T-helper 2 cell treated with Interferon-gamma antibody and Interleukin-4, amounts not matched to agents 100 ng/mL and 5 ng/mL, for 36 hours (primary cell): Measurements from ENCODE around the gene IGSF21. TPM values are rescaled to one million over a fixed set of nuclear protein-coding genes. Genes with fewer than 3 reads are reported as not detected.
"Not testable (repeated sequence)": the region's sequence is repeated elsewhere in the genome, so short reads cannot be mapped to it uniquely, and the experiment has no call there.

Source experiments
- intact Hi-C: fragments of 100-400 bp; cut with micrococcal nuclease; formaldehyde crosslinking; loops from one replicate; pipeline ENCODE4 v1.15.1; 2023
- total RNA-seq: library from RNA; stranded (reverse); gene quantifications from 2 replicates; pipeline ENCODE4 v1.2.3, GENCODE V29; 2022

IGSF21 gene
- total RNA-seq, 1 donor from 2014 or later = not detected

DNA sequence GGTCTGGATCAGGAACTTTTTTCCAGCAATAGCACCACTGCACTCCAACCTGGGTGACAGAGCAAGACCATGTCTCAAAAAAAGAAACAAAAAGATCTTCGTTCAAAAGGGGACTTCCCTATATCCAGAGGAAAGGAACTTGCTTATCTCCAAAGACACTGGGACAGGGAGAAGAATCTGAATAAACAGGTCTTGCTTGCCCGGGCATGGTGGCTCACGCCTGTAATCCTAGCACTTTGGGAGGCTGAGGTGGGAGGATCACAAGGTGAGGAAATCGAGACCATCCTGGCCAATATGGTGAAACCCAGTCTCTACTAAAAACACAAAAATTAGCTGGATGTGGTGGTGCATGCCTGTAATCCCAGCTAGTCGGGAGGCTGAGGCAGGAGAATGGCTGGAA, 308.5 kb downstream of the IGSF21 start:
- intact Hi-C loops = not testable (repeated sequence)

DNA sequence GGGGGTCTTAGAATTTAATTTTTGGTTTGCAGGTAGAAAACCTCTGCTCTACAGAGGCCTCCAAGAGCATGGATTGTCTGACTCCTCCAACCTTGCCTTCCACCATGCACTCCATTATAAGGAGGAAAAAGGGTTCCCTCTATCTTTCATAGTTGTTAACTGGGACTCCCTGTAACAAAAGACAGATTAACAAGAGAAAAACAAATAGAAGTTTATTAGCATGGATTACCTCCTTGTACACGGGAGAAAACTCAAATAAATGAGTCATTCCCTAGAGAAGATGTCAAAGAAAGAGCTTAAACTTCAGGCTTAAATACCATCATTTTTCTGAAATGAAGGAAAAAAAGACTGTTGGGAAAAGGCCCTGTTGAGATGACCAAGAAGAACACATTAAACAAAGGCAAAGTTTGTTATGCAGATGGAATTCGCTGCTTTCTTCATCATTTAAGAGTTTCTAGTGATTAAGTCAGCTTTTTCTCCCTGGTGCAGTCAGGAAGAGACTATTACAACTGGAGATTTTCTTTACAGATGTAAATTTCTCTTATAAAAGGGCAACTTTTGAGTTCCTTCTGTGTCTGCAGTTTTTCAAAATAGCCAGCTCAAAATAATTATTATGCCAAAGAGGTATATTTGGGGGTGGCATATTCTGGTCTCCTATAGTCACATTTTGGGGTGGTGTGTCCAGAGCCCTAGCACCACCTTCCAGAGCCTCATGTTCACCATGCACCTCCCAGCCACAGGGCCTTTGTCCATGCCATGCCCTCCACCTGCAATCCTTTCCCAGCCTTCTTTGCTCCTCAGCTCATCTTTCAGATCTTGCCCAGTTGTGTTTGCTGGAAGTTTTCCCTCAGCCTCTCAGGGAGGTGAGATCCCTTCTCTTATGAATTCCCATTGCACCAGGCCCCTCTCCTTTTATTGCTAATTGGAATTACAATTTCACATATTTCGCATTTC, 310.0 kb downstream of the IGSF21 start:
- intact Hi-C loops = no loop called here

DNA sequence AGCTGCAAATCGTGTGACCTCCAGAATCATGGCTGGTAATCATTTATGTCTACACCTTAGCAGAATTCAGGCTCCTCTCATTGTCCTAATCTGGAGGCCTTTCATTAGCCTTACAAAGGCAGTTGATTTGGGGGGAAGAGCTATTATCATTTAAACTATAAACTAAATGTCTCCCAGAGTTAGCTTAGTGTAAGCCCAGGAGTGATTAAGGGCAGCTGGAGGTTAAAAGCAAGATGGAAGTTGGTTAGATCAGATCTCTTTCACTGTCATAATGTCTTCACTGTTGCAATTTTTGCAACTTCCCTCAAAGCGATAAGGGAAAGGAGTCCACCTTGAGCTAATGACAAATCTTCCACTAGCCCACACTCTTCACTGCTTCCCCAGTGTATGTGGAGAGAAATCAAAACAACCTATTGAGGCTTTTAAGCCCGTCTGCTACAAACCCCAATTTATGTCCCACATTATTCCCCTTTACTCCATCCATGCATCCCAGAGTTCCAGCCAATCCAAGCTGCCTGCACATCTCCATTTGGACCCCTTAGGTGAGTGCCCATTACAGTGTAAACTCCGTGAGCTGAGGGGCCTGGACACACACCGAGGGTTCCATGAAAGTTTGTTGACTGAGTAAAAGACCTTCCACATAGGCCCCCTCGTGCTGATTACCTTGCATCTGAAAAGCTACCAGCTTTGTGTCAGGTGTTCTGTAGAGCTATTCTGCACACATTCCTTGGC, 311.7 kb downstream of the IGSF21 start:
- intact Hi-C loops = no loop called here

DNA sequence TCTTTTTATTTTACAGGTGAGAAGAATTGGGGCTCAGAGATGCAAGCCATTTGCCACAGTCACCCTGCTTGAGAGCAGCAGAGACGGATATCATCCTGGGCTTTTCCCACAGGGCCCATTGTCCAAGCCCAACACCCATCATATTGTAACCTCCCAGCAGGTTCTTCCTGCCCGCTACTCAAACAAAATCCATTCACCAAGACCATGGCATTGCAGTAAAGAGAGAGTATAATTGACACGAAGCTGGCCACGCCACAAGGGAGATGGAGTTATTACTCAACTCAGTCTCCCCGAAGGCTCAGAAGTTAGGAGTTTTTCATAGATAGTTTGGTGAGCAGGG, 312.2 kb downstream of the IGSF21 start:
- intact Hi-C loops = no loop called here

DNA sequence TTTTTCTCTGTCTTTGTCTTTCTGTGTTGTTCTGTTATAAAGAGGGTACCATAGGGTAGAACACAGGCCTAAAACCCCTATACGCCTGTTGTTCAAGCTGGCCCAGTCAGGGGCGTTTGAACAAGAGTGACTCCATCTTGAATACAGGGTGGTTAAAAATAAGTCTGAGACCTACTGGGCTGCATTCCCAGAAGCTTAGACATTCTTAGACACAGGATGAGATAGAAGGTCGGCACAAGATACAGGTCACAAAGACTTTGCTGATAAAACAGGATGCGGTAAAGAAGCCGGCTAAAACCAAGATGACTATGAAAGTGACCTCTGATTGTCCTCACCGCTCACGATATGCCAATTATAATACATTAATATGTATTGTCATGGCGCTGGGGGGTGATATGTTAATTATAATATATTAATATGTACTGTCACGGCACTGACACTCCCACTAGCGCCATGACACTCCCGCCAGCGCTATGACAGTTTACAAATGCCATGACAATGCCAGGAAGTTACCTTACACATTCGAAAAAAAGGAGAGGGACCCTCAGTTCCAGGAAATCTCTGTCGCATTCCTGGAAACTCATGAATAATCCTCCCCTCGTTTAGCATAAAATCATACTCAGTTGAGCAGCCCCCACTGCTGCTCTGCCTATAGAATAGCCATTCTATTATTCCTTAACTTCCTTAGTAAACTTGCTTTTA, 314.6 kb downstream of the IGSF21 start:
- intact Hi-C loops = no loop called here

DNA sequence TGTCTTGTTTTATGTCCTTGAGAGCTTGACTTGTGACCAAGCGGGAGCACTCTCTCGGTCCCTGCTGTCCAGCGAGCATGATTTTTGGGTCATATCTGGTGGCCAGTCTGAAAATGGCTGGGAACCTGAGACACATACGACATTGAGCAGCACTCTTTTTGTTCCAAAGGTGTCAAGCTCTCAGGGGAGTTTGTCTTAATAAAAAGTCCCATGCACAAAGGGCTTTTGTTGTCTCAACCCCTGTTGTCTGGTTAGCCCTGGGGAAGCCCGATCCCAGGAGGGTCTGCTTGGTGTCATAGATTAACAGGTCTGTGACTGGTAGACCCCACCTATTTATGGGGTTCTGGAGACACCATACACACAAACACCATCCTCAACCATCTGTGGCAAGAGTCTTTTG, 315.4 kb downstream of the IGSF21 start:
- intact Hi-C loops = no loop called here

DNA sequence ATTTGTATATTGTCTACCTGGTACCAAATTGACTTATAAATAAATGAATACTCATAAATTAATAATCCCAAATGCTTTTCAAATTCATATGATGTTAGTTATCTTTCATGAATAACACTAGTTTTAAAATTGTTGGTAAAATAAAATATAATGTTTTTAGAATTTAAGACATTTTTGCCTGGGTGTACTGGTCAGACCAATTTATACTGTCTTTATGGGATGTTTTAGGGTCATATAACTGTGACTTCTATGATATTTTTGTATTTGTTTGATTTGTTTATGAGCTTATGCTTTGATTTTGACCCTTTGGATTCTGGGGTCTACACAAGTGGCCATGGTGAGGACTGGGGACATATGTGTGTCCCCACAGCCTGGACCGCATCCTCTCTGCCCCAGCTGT, 319.0 kb downstream of the IGSF21 start:
- intact Hi-C loops = no loop called here
